Ishikawa (cell line): ENCODE data around the gene ZNF525.

Experiments used
- CEBPB ChIP-seq: IDR thresholded peaks from 2 replicates; pipeline ENCODE4 v1.6.1; 2012
- CREB1 ChIP-seq: IDR thresholded peaks from 2 replicates; pipeline ENCODE4 v1.6.1; 2012; ENCODE audit warnings: low read depth
- EGR1 ChIP-seq: IDR thresholded peaks from 2 replicates; pipeline ENCODE4 v1.6.1; 2012
- EP300 ChIP-seq: IDR thresholded peaks from 2 replicates; pipeline ENCODE4 v1.6.1; 2012; ENCODE audit warnings: borderline replicate concordance
- RAD21 ChIP-seq: IDR thresholded peaks from 2 replicates; pipeline ENCODE4 v1.6.1; 2012; ENCODE audit warnings: low read depth
- TAF1 ChIP-seq: IDR thresholded peaks from 2 replicates; pipeline ENCODE4 v1.6.1; 2012; ENCODE audit warnings: low read depth, mild to moderate bottlenecking
- TEAD4 ChIP-seq: IDR thresholded peaks from 2 replicates; pipeline ENCODE4 v1.6.1; 2012
- YY1 ChIP-seq: IDR thresholded peaks from 2 replicates; pipeline ENCODE4 v1.6.1; 2012; ENCODE audit warnings: low read depth
- ZBTB7A ChIP-seq: IDR thresholded peaks from 2 replicates; pipeline ENCODE4 v1.6.1; 2012; ENCODE audit warnings: low read depth
- TF ChIP-seq, protein P1 (sequence below): IDR thresholded peaks from 2 replicates; pipeline ENCODE4 v1.6.1; 2012
- TF ChIP-seq, protein P2 (sequence below): IDR thresholded peaks from 2 replicates; pipeline ENCODE4 v1.6.1; 2012; ENCODE audit warnings: low read depth, mild to moderate bottlenecking
- TF ChIP-seq, protein P3 (sequence below): IDR thresholded peaks from 2 replicates; pipeline ENCODE4 v1.6.1; 2012

DNA sequence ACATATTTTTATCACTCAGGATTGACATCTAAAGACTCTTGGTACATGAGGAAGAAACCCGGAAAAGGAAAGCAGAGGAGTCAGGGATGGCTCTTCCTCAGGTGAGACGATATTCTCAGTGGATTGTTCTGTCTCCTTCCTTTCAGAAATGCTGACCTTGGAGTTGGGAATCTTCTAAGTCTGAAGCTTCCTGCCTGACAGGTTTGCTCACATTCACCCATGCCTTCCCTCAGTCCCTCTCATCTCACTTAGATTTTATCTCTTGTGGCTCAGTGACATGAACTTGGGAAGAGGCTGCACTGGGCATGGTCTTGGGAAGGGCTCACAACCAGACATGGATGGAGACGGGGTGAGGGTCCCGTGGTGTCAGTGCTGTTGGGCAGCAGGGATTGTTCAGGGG is 6.7 kb downstream of the ZNF525 start:
- TF ChIP-seq EGR1, result no peak
- no peak for TF ChIP-seq TAF1
- TF ChIP-seq, protein P1, sequence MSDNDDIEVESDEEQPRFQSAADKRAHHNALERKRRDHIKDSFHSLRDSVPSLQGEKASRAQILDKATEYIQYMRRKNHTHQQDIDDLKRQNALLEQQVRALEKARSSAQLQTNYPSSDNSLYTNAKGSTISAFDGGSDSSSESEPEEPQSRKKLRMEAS, result no peak
- TF ChIP-seq TEAD4, result no peak
- TF ChIP-seq CREB1, result no peak
- TF ChIP-seq, protein P2, sequence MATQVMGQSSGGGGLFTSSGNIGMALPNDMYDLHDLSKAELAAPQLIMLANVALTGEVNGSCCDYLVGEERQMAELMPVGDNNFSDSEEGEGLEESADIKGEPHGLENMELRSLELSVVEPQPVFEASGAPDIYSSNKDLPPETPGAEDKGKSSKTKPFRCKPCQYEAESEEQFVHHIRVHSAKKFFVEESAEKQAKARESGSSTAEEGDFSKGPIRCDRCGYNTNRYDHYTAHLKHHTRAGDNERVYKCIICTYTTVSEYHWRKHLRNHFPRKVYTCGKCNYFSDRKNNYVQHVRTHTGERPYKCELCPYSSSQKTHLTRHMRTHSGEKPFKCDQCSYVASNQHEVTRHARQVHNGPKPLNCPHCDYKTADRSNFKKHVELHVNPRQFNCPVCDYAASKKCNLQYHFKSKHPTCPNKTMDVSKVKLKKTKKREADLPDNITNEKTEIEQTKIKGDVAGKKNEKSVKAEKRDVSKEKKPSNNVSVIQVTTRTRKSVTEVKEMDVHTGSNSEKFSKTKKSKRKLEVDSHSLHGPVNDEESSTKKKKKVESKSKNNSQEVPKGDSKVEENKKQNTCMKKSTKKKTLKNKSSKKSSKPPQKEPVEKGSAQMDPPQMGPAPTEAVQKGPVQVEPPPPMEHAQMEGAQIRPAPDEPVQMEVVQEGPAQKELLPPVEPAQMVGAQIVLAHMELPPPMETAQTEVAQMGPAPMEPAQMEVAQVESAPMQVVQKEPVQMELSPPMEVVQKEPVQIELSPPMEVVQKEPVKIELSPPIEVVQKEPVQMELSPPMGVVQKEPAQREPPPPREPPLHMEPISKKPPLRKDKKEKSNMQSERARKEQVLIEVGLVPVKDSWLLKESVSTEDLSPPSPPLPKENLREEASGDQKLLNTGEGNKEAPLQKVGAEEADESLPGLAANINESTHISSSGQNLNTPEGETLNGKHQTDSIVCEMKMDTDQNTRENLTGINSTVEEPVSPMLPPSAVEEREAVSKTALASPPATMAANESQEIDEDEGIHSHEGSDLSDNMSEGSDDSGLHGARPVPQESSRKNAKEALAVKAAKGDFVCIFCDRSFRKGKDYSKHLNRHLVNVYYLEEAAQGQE, result no peak
- TF ChIP-seq RAD21, result no peak
- no peak for TF ChIP-seq EP300
- TF ChIP-seq YY1, result no peak
- TF ChIP-seq CEBPB, result no peak
- TF ChIP-seq, protein P3, sequence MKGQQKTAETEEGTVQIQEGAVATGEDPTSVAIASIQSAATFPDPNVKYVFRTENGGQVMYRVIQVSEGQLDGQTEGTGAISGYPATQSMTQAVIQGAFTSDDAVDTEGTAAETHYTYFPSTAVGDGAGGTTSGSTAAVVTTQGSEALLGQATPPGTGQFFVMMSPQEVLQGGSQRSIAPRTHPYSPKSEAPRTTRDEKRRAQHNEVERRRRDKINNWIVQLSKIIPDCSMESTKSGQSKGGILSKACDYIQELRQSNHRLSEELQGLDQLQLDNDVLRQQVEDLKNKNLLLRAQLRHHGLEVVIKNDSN, result no peak
- TF ChIP-seq ZBTB7A, result no peak
